B cell (primary cell): ENCODE data around the gene RFX2. TPM values are rescaled to one million over a fixed set of nuclear protein-coding genes. Genes with fewer than 3 reads are reported as not detected.

ENCODE experiments used
- ATAC-seq: fragments of 200-7000 bp; cut with Tn5 transposase; one replicate; pipeline ENCODE4 v1.10.0; 2021; ENCODE audit warnings: low read depth, mild to moderate bottlenecking, moderate number of reproducible peaks, moderate library complexity
- CTCF ChIA-PET: fragments of 350-600 bp; sonication (Branson Sonifier 250); formaldehyde crosslinking; loops from one replicate; lab custom pipeline; 2021; ENCODE audit warnings: antibody characterized with exemption, inconsistent platforms; lab: Charles Lee
- POLR2A ChIA-PET: fragments of 350-600 bp; sonication (Branson Sonifier 250); formaldehyde crosslinking; loops from one replicate; lab custom pipeline; 2021; ENCODE audit warnings: antibody characterized with exemption; lab: Charles Lee
- DNase-seq: peaks from one replicate; pipeline ENCODE4 v3.0.0; 2013
- H2AFZ ChIP-seq: 2 replicates; pipeline ENCODE4 v1.6.1; 2012; ENCODE audit warnings: mild to moderate bottlenecking, low read depth, low read length; ENCODE audit not compliant: insufficient read depth, poor library complexity, severe bottlenecking
- H3K27ac ChIP-seq, 2 donors: 1 replicate in 1 of 2; 2 replicates in 1 of 2; pipeline ENCODE4 v1.5.1; 2012 to 2013; ENCODE audit warnings: low read length in 2 of 2, mild to moderate bottlenecking in 2 of 2, moderate library complexity in 1 of 2
- H3K27me3 ChIP-seq, 4 experiments: fragments of 200-600 bp in 1 of 4; sonication (generic) in 1 of 4; replicated peaks in 1 of 4; 1 replicate in 2 of 4; 2 replicates in 2 of 4; pipeline versions ENCODE4 v1.6.1 to v1.7.0; 2013 to 2016; ENCODE audit warnings: low read length in 3 of 4, mild to moderate bottlenecking in 2 of 4, mixed read lengths in 1 of 4, moderate library complexity in 1 of 4; ENCODE audit not compliant: insufficient read depth in 4 of 4, control insufficient read depth in 3 of 4; ENCODE audit errors: control extremely low read depth in 1 of 4
- H3K36me3 ChIP-seq, 2 experiments: replicated peaks in 1 of 2; 1 replicate in 1 of 2; 2 replicates in 1 of 2; pipeline versions ENCODE4 v1.6.1 to v1.7.1; 2013; ENCODE audit warnings: low read length in 1 of 2; ENCODE audit not compliant: insufficient read depth in 2 of 2, control insufficient read depth in 1 of 2; ENCODE audit errors: control extremely low read depth in 1 of 2, extremely low read depth in 1 of 2
- H3K4me1 ChIP-seq, 2 donors: fragments of 200-600 bp in 1 of 2; sonication (generic) in 1 of 2; 1 replicate in 1 of 2; 2 replicates in 1 of 2; pipeline versions ENCODE4 v1.5.1 to v1.6.1; 2013 to 2017; ENCODE audit warnings: low read length in 2 of 2; ENCODE audit not compliant: control insufficient read depth in 2 of 2, insufficient read depth in 2 of 2
- H3K4me2 ChIP-seq: replicated peaks from 2 replicates; pipeline ENCODE3; 2012; ENCODE audit warnings: mild to moderate bottlenecking, low read depth, low read length; ENCODE audit not compliant: poor library complexity, severe bottlenecking
- H3K4me3 ChIP-seq, 5 experiments: fragments of 200-600 bp in 1 of 5; sonication (generic) in 1 of 5; 1 replicate in 3 of 5; 2 replicates in 2 of 5; pipeline versions ENCODE4 v1.5.1 to v1.7.0; 2011 to 2016; ENCODE audit warnings: low read length in 4 of 5, mild to moderate bottlenecking in 4 of 5, low read depth in 2 of 5, control low read depth in 1 of 5, moderate library complexity in 1 of 5; ENCODE audit not compliant: insufficient read depth in 1 of 5; ENCODE audit errors: control extremely low read depth in 1 of 5, extremely low read depth in 1 of 5
- H3K79me2 ChIP-seq: fragments of 200-600 bp; sonication (generic); one replicate; pipeline ENCODE4 v1.6.0; 2016; ENCODE audit warnings: low read length; ENCODE audit not compliant: control insufficient read depth, insufficient read depth
- H3K9ac ChIP-seq: fragments of 200-600 bp; sonication (generic); 2 replicates; pipeline ENCODE4 v1.6.1; 2017; ENCODE audit warnings: mild to moderate bottlenecking, low read length, moderate library complexity
- H3K9me3 ChIP-seq, 3 donors: one replicate each; pipeline versions ENCODE4 v1.6.1 to v1.7.1; 2013; ENCODE audit warnings: low read length in 2 of 3; ENCODE audit not compliant: control insufficient read depth in 2 of 3, insufficient read depth in 1 of 3; ENCODE audit errors: control extremely low read depth in 1 of 3
- H4K20me1 ChIP-seq: 2 replicates; pipeline ENCODE4 v1.6.0; 2012; ENCODE audit warnings: mild to moderate bottlenecking, low read length; ENCODE audit not compliant: insufficient read depth, control insufficient read depth, poor library complexity, severe bottlenecking
- H3K27ac Mint-ChIP-seq: one replicate; pipeline ENCODE4 v1.8.0; 2021; ENCODE audit warnings: mixed read lengths
- H3K27me3 Mint-ChIP-seq: one replicate; pipeline ENCODE4 v1.8.0; 2021; ENCODE audit warnings: mixed read lengths
- H3K4me1 Mint-ChIP-seq: one replicate; pipeline ENCODE4 v1.8.0; 2021; ENCODE audit warnings: mixed read lengths
- H3K4me3 Mint-ChIP-seq: one replicate; pipeline ENCODE4 v1.8.0; 2021; ENCODE audit warnings: mixed read lengths
- H3K9me3 Mint-ChIP-seq: one replicate; pipeline ENCODE4 v1.8.0; 2022; ENCODE audit warnings: mixed read lengths; ENCODE audit not compliant: insufficient read depth
- CTCF ChIP-seq: fragments of 200-600 bp; IDR thresholded peaks from one replicate; pipeline ENCODE4 v1.8.0; 2022; ENCODE audit warnings: antibody characterized with exemption, mild to moderate bottlenecking
- EZH2 ChIP-seq: IDR thresholded peaks from 2 replicates; pipeline ENCODE4 v1.6.1; 2012; ENCODE audit warnings: borderline replicate concordance, low read depth, mild to moderate bottlenecking, moderate library complexity, low read length; ENCODE audit not compliant: insufficient read depth, poor library complexity, severe bottlenecking
- WGBS: methylation state at CpG from one replicate; pipeline ENCODE4 v1.1.5; 2013; ENCODE audit warnings: missing lambda C conversion rate; ENCODE audit not compliant: insufficient coverage; 5-methylcytosine and 5-hydroxymethylcytosine counted together
- intact Hi-C: fragments of 100-400 bp; cut with micrococcal nuclease; formaldehyde crosslinking; loops from one replicate; pipeline ENCODE4 v1.10.0; 2022
- polyA plus RNA-seq: library from polyadenylated mRNA; depleted of rRNA; stranded (reverse); fragments of >200 nt; gene quantifications from 2 replicates; pipeline ENCODE4 v1.2.3, GENCODE V29; 2012
- total RNA-seq, 2 donors: library from RNA; stranded (reverse); fragments of 120-200 nt in 1 of 2; gene quantifications; 1 replicate in 1 of 2; 2 replicates in 1 of 2; pipeline versions ENCODE4 v1.2.3 to v1.2.4, GENCODE V29; 2013 to 2022

Gene RFX2
- total and polyA plus RNA-seq, 2 donors (not counting 1 experiment from before 2014, with no cell fraction given), result 7.1 to 8.6 TPM

GRCh38 chr19:5996623-5997320 is 113.5 kb downstream of the RFX2 start:
- CTCF ChIA-PET, result no interaction called here
- H3K4me1 ChIP-seq, result peaks cover 0 to 13% of the 10 kb centered on the region in 2 donors
- Mint-ChIP-seq H3K27ac (no peak overlapping the region), H3K4me3 (no peak overlapping the region), H3K27me3 (no peaks in the 10 kb centered on the region), H3K4me1 (peaks cover 11% of the 10 kb centered on the region), H3K9me3 (peaks cover 4% of the 10 kb centered on the region)
- no peaks in the 10 kb centered on the region for H3K79me2 ChIP-seq
- H3K4me3 ChIP-seq, result no peak overlapping the region
- peaks cover 0 to 16% (median 0%) of the 10 kb centered on the region in 3 donors for H3K9me3 ChIP-seq
- H3K27ac ChIP-seq, result no peak overlapping the region
- WGBS, result 97% methylated on average over 31 of the region's 37 CpGs
- no peaks in the 10 kb centered on the region for H4K20me1 ChIP-seq
- POLR2A ChIA-PET, result no interaction called here
- ATAC-seq (no peak), DNase-seq (no peak)
- H3K9ac ChIP-seq, result no peak overlapping the region
- no peaks in the 10 kb centered on the region for H3K36me3 ChIP-seq
- TF ChIP-seq EZH2 (no peak), CTCF (no peak)
- no peak overlapping the region for H3K4me2 ChIP-seq
- H2AFZ ChIP-seq, result no peak overlapping the region
- intact Hi-C loops, result no loop called here
- H3K27me3 ChIP-seq, result no peaks in the 10 kb centered on the region

DNA sequence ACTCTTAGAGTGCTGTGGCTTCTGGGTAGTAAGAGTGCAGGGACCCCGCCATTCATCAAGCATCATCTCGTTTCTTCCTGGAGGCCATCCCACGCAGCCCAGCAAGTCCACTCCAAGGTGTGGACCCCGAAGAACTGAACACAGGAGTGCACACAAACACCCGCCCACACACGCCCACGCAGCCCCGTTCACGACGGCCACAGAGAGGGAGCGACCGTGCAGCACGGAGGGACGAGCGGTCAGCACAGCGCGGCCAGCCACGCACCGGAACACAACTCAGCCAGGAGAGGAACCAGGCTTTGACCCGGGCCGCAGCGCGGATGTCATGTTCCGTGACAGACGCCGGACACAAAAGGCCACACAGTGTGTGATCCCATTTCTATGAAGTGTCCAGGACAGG is 114.2 kb downstream of the RFX2 start:
- H3K27ac ChIP-seq, result no peak overlapping the region
- POLR2A ChIA-PET, result no interaction called here
- no peak for ATAC-seq

More for the DNA sequence above, 114.2 kb downstream of the RFX2 start:
- no peak overlapping the region for H2AFZ ChIP-seq
- no peaks in the 10 kb centered on the region for H3K27me3 Mint-ChIP-seq
- H3K4me2 ChIP-seq, result no peak overlapping the region
- DNase-seq, result no peak
- peaks cover 4% of the 10 kb centered on the region for H3K9me3 Mint-ChIP-seq
- no peak overlapping the region for H3K4me3 Mint-ChIP-seq
- no peaks in the 10 kb centered on the region for H3K36me3 ChIP-seq
- peaks cover 0 to 19% of the 10 kb centered on the region in 2 donors for H3K4me1 ChIP-seq
- 95% methylated on average over 26 of the region's 26 CpGs for WGBS
- H3K9me3 ChIP-seq, result peaks cover 0 to 22% (median 0%) of the 10 kb centered on the region in 3 donors
- H3K9ac ChIP-seq, result no peak overlapping the region
- H3K4me1 Mint-ChIP-seq, result peaks cover 12% of the 10 kb centered on the region
- H3K79me2 ChIP-seq, result no peaks in the 10 kb centered on the region
- CTCF ChIA-PET, result no interaction called here
- TF ChIP-seq CTCF (no peak), EZH2 (no peak)
- no peaks in the 10 kb centered on the region for H3K27me3 ChIP-seq
- intact Hi-C loops, result no loop called here
- H3K27ac Mint-ChIP-seq, result no peak overlapping the region
- H3K4me3 ChIP-seq, result no peak overlapping the region
- no peaks in the 10 kb centered on the region for H4K20me1 ChIP-seq
